Brain pericyte (primary cell): ENCODE measurements around the gene PTPRF.
A peak's percentile ranks its signal among the peaks of the same experiment; 100 is the strongest.

Experiments used
- DNase-seq: peaks from one replicate; pipeline ENCODE4 v3.0.0-alpha.2; 2012; ENCODE audit warnings: low read depth, low spot score

The PTPRF gene

DNA sequence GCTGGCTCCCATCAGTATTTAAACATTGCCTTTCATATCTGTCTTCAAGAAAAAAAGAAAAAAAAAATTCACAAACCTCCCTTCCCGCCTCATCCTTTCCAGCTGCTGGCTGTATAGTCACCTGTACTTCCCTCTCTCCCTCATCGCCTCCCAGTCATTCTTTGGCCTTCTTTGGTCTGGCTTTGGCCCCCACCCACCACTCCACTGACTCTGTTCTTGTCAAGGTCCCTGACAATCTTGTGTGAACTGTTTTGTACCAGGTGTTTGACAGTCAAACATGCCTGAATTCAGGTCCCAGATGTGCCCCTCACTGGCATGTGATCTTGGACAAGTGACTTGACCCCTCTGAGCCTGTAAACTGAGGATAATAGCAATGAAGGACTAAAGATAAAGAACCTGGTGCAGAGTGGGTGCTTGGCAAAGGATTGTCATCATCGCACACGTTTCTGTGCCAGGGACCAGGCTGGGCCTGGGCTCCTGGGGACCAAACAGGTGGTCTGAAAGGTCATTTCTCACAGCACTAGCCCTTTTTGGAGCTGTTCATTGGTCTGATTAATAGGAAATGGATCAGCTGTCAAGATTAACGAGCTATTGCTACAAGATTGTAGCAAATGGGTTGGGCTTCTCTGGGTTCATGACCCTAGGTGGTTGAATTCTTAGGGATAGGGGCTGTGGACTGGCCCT, 21.5 kb downstream of the PTPRF start:
- no peak for DNase-seq

DNA sequence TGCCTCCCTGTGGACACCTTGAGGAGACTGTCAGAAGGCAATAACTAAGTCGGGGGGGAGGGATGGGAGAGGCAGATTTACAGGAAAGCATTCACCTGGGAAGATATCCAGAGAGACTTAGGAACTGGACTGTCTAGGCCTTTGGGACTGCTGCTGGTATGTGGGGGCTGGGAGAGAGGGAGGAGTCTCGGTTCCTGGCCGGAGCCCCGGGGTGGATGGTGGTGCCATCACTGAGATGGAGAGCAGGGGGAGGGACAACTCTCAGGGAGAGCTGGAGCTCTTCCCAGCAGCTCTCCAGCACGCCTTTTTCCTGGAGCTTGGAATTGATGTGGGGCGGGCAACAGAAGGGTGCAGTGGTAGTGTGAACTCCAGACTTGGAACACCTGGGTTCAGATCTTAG, 22.1 kb downstream of the PTPRF start:
- no peak for DNase-seq

DNA sequence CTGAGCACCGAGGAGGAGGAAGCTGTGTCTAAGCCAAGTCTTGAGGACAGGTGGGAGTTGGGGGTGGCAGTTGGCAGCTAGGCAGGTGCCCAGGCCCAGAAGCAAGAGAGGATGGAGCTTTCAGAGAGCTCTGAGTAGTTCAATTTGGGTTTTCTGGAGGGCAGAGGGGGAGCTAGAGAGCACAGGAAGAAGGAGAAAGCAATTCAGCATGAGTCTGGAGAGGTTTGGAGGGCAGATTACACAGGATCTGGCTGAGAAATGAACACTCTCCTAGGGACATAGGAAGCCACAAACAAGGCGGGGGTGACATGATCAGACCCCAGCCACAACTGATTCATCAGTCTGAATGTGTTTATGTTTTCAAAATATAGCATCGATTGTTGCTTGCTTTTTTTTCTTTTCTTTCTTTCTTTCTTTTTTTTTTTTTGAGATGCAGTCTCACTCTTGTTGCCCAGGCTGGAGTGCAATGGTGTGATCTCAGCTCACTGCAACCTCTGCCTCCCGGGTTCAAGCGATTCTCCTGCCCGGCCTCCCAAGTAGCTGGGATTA, 23.8 kb downstream of the PTPRF start:
- no peak for DNase-seq

DNA sequence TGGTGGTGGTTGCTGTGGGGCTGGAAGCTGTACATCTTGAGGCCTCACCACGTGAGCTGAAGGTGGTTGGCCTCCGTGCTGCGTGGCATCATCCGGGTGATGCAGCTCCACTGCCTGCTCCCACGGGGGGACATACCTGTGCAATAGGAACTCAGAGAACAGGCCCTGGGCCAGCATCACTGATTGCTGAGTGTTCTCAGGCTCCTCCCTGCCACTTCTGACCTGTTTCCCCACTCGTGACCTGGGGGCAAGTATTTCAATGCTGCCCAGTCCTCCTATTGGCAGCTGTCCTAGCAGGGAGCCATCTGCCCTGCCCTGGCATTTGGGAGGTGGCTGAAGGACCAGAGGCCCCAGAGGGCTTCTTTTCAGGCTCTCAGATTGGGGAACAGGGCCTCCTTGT, 26.1 kb downstream of the PTPRF start:
- no peak for DNase-seq

DNA sequence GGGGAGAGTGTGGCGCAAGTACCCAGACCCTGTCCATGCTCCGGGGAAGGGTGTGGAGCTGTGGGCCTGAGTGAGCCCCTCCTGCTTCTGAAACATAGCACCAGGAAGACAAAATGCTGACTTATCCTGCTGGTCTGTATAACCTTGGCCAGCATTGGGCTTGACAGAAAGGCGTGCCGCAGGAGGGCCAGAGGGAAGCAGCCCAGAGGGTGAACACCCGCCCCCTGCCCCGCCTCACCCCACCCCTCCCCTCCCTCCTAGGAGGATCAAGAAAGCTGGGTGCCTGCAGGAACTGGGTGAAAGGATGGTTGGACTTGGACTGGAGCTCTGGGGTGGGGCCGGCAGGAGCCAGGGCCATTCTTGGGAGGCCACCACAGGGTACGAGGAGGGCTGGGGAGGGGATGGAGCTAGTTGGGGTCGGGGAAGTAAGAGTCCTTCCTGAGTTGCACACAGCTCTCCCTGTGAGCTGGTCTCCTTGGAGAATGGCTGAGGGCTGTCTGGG, 27.1 kb downstream of the PTPRF start:
- DNase-seq = no peak

DNA sequence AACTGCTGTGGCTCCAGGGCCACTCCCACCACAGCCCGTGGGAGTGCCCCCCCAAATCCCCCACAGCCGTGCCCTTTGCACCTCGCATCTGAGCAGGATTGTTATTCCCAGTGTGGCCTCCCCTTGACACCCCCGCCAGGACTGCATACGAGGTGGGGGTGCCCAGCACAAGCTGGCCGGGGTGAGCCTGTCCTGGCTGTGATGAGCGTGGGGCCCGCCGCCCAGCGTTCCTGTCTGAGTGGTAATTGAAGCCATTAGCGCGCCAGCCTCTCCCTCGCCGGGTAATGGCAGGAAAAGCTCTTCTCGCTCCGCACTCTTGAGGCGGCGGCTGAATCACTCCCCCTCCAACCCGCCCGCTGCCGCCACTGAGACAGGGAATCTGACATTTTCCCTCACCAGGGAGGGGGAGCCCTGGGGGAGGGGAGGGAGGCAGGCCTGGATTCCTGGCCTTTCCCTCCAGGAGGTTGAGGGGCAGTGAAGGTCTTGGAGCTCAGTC, 27.7 kb downstream of the PTPRF start:
- DNase-seq = no peak

DNA sequence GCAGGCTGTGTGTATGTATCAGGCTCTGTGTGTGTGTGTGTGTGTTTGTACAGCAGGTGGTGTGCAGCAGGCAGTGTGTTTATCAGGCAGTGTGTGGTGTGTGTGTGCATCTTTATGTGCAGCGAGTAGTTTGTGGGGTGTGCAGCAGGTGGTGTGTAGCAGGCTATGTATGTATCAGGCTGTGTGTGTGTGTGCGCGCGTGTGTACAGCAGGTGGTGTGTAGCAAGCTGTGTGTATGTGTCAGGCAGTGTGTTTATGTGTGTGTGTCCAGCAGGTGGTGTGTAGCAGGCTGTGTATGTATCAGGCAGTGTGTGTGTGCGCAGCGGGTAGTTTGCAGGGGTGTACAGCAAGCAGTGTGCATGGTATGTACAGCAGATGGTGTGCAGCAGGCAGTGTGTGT, 29.0 kb downstream of the PTPRF start:
- no peak for DNase-seq

DNA sequence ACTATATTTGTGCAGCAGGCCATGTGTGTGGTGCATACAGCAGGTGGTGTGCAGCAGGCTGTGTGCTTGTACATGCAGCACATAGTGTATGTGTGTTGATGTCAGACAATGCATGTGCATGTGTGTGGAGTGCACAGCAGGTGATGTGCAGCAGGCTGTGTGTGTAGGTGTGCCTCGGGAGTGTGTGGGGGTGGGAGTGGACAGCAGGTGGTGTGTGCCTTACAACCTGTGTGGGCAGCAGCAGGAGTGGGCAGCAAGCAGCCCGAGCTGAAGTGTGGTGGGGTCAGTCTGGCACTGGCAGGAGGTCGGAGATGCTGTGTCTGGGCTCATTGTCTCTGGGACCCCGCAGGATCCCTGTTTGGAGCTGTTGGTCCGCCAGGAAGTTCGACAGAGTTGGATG, 29.6 kb downstream of the PTPRF start:
- no peak for DNase-seq

DNA sequence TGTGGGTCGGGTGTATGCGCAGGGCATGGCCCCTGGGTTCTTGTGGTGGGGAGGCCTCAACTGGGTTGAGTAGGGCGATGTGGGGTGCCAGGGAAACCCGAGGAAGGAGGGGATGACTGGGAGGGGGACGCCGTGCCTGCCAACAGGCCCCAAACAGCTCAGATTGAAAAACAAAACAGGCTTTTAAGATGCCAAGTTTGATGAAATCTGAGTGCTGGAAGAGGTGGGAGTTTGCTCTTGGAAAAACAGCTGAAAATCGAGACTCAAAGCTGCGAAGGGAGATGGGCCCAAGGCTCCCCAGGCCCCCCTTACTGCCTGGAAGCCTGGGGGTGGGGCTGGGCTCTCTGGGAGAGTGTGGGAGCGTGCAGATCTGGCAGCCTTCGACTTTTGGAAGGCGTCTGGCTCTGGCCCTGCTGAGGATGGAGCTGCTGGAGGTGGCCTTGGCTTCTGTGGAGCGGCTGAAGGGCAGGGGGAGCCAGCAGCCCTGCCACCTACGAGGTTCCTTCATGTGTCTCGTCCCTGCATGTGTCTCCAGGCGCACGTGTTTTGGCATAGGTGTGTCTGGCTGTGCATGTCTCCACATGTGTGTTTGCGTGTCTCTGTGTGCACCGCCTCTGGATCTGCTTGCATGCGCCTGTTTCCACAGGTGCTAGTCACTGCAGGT, 33.3 kb downstream of the PTPRF start:
- no peak for DNase-seq

DNA sequence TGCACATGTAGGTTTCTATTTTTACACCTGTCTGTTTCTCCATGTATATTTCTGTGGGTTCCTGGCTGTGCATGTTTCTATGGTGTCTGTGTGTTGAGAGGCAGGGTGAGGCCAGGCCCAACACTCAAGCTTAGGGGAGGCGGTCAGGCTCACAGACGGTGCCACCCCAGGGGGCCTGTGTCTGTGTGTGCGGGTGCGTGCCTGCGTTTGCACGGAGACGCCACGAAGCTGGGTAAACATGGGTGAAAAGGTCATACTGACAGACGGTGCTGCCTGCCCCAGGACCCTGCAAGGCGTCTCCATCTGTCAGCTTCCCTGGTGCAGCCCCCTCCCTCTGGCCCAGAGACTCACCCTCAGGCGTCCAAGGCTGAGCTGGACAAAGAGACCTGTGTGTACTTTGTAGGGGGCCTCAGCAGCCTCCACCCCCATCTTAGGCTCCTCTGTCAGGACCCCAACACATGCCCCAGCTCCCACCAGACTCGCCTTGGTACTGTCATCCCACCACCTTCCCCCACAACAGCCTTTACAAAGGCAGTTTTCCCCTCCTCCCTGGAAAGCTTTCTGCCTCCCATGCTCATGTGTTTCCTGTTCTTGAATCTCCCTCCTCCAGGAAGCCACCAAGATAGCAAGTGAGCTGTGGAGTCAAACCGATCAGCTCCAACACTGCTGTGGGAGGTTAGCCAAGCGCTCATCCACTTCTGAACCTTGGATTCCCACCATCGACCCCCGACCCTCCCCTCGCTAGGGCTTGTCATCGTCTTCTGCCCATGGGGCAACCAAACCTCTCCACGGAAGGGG, 34.1 kb downstream of the PTPRF start:
- no peak for DNase-seq

DNA sequence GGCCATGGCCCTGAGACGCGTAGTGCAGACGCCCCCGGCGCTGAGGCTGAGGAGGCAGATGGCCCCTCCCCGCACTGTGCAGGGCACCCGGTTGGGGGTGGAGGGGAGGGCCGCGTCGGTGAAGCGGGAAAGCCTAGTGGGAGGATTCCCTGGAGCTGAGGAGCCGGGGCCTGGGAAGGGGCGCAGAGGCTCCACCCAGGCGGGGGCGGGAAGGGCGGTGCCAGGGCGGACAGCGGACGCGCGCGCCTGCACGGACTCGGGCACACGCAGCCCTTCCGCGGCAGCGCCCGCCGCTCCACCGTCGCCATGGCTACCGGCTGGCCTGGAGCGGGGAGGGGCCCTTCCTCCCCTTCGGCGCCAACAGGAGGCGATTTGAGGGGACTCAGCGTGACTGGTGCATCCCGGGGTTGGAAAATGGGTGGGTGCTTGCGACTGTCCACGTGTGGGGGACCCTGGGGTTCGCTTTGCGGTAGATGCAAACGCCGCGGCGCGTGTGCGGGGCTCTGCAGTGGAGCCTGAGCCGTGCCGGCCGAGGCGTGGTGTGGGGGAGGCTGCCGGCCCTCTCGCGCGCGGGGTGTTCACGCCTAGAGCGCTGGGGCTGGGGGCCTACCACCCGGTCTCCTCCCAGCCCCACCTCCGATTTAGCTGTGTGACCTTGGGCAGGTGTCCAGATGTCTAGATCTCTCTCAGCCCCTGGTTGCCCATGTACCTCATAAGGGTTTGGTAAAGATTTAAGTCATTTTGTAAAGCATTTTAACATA, 35.1 kb downstream of the PTPRF start:
- no peak for DNase-seq

DNA sequence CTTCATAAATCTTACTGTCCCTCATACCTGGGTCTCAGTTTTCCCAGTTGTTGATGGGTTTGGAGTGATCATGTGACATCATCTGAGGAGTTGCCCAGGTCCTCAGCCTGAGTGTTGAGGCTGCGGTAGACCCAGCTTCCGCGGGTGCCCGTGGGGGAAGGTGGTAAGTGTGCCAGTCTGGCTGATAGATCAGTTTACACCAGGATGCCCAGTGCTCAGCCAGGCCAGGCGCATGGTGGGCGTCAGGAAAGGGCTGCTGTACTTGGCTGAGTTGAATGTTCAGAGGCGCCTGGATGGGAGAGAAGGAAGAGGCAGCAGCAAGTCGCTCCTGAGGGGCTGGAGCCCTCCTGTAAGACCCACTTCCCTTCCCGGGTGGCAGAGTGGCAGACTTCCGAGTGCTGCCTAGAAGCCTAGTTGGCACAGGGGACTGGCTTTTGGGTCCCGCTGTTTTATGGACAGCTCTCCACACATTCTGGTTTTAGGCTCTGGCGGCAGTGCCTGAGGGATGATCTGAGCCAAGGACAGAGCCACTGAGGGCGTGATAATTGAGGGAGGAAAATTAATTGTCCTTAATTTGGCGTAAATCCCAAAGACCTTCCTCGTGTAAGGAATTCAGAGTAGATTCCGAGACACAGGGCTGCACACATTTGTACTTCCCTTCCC, 35.8 kb downstream of the PTPRF start:
- DNase-seq = no peak

DNA sequence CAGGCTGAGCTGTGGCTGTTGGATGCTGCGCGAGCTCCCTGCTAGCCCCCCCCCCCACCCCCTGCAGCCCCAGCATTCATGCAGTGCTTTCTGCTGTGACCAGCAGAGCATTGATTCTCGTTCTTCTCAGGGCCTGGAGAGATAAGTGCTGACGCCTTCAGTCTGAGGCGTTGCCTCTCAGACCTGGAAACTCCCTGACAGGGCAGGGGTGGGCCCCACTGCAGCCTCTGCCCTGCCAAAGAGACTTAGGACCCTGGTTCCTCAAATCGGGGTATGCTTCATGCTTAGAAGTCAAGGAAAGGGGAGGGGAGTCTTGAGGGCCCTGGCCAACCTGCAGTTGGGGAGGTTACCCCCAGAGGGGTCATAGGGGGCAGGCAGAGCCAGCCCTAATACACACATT, 38.5 kb downstream of the PTPRF start:
- DNase-seq = no peak

DNA sequence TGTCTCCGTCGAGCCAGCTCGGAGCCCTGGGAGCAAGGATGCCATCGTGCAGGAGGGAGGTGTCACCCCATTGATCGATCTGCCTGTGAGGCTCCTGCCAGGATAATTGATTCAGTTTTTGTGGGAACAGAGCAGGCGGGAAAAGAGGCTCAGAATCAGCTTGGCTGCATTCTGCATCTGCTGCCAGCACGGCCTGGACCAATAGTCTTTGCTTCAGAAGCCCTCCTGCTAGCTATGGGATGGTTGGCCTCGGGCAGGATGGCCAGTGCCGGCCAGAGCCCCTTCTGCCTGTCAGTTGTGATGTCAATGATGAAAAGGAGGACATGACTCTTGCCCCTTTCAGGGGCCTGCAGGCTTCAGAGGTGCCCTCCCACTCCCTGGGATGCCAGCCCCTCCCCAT, 39.6 kb downstream of the PTPRF start:
- DNase-seq = no peak

DNA sequence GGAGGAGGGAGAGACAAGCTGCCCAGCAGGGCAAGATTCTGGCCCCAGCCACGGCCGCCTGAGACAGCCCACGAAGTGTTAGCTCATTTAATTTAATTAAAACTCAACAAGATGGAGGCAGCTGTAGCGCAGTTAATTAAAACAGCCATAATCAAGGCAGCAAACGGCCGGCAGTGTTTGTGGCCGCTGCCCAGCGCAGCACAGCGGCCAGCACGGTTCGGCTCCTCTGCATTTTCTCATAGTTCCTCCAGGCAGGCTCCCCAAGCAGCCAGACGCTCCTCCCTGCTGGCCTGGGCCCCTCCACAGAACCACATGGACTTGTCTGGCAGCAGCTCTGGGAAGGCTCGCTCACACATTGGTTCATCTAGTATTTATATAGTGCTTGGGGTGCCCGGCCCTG, 40.0 kb downstream of the PTPRF start:
- no peak for DNase-seq

DNA sequence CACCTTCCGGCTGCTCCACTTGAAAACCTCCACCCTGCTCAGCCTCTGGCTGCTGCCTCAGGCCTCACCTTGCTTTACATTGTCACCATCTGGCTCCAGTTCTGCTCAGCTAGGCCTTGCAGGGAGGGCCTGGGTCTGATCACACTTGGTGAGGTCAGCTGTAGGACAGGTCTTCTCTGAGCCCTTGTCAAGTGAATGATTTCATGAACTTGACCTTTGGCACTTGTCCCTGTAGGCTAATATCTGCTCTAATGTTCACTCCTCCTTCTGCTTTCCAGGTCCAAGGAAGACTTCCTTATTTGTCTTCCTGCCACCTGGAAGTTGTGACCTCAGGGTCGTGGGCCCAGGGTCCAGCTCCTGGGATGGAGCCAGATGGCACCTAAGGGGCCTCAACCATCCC, 41.4 kb downstream of the PTPRF start:
- DNase-seq = no peak

DNA sequence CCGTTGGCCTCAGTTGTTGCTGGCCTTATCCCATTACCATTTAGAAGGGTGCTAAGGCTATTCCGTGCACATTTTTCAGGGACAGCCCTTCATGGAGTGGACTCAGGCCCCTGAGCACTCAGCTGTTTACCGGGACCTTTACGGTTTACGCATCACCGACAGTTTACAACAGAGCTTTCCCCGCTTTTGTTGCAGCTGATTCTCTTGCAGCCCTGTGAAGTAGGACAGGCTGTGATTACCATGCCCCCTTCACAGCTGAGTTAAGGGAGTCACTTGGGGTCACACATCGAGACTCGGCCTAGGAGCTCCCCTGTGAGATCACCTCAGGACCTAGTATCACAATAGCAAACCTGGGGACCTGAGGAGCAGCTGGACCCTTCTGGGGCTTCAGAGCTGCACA, 41.9 kb downstream of the PTPRF start:
- DNase-seq = no peak

DNA sequence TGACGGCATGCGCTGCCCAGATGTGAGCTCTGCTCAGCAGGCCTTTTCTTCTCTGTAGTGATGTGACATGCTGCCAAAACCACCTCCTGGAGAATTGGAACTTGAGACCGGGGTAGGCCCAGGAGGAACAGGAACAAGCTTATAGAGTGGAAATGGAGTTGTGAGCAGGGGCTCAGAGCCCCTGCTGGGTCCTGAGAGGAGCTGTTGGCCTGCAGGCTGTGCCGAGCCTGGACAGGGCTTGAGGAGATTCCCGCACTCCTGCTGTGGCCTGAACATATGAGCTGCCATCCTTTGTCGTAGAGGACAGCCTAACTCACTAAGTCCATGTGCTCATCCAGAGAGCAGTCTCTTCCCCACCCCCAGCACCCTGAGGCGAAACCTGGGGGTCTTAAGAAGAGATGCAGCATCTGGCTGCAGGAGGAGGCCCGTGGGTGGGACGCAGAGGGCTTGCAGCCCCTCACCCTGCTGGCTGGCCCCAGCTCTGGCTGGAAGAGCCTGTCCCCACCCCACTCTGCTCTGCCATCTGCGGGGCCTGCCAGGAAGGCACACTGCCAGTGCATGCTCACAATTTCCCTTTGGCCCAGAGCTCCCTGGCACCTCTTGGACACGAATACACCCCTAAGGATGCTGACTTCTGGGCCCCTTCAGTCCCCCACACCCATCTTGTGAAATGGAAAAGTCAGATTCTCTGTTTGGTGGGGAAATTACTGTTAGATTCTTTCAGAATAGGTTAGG, 42.5 kb downstream of the PTPRF start:
- peak; percentile 65 for DNase-seq

DNA sequence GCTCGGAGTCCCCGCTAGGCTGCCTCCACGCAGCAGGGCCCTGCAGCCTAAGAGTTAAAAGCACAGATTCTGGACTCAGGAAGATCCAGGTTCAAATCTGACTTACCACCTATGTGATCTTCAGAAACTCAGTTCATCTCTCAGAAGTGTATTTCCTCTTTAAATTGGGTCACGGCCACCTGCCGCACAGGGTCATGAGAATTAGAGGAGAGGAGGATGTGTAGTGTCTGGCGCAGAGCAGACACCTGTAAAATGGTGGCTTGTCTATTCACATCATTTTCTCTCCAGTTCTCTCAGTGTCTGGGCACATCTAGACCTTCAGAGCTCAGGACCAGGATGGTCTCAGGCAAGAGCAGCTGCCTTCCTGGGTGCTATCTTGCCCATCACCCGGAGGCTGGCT, 45.8 kb downstream of the PTPRF start:
- DNase-seq = no peak
